ENCODE results near the gene IFITM2. TPM values are rescaled to one million over a fixed set of nuclear protein-coding genes. Genes with fewer than 3 reads are reported as not detected.

IFITM2 gene
- polyA plus RNA-seq, 1 of the 3 experiments (the other 2 are of a cell fraction): 518 TPM

- no peak overlapping the region for H3K4me3 ChIP-seq (ENCODE audit: low read depth in 2 of 2, low read length in 1 of 2)
- no peaks in the 10 kb centered on the region for H3K9me3 ChIP-seq
- no peak overlapping the region for H3K4me2 ChIP-seq
- CTCF ChIA-PET: interaction anchor here (1.4 to 1.9 kb wide), 2 partner anchors 8 to 32 kb away, joined by 6 to 9 read pairs; no protein-coding TSS in a partner anchor
- POLR2A ChIA-PET: no interaction called here
- WGBS (ENCODE audit: low lambda C conversion rate): 40% methylated on average over 12 of the region's 13 CpGs
- H3K27me3 ChIP-seq (ENCODE audit: insufficient read depth): peaks cover 51% of the 10 kb centered on the region
- H4K20me1 ChIP-seq (ENCODE audit: insufficient read depth): no peaks in the 10 kb centered on the region
- H3K9ac ChIP-seq: no peak overlapping the region
- DNase-seq: peak; percentile 40
- no peak for TF ChIP-seq REST (IDR thresholded peaks at IDR 0.05; ENCODE audit: low read depth, low read length)
- no peak for TF ChIP-seq POLR2AphosphoS5 (IDR thresholded peaks at IDR 0.05; ENCODE audit: low read depth, low read length)
- no peak for TF ChIP-seq MXI1 (IDR thresholded peaks at IDR 0.05; ENCODE audit: low read depth, low read length)
- no peak for TF ChIP-seq GABPA (IDR thresholded peaks at IDR 0.05; ENCODE audit: low read depth)
- TF ChIP-seq EZH2phosphoT487 (IDR thresholded peaks at IDR 0.05; ENCODE audit: borderline replicate concordance, low read depth): no peak
- no peak for TF ChIP-seq FOXM1 (IDR thresholded peaks at IDR 0.05; ENCODE audit: low read depth)
- no peak for TF ChIP-seq MEF2A (IDR thresholded peaks at IDR 0.05; ENCODE audit: borderline replicate concordance, low read depth)
- TF ChIP-seq IRF3 (IDR thresholded peaks at IDR 0.05; ENCODE audit: low read depth, low read length): no peak
- peaks cover 0 to under 1% of the 10 kb centered on the region in 2 experiments; a peak in 1 of 4 replicates for H3K4me1 ChIP-seq (ENCODE audit: control insufficient read depth in 1 of 2, insufficient read depth in 2 of 2, low read depth in 1 of 2, low read length in 1 of 2)
- H2AFZ ChIP-seq (ENCODE audit: low read depth): no peak overlapping the region
- no peaks in the 10 kb centered on the region for H3K36me3 ChIP-seq (replicated peaks in 1 of 2; ENCODE audit: control insufficient read depth in 1 of 2, insufficient read depth in 2 of 2, low read length in 1 of 2)
- H3F3A ChIP-seq (replicated peaks; ENCODE audit: insufficient read depth): no peaks in the 10 kb centered on the region
- no peaks in the 10 kb centered on the region for H3K79me2 ChIP-seq (ENCODE audit: insufficient read depth)
- no peak overlapping the region for H3K27ac ChIP-seq (ENCODE audit: low read depth in 2 of 2, low read length in 1 of 2)
- no peaks in the 10 kb centered on the region for H3K9me2 ChIP-seq
Measured at GRCh38 chr11:282630-283360, 24.8 kb upstream of the IFITM2 start.

DNA sequence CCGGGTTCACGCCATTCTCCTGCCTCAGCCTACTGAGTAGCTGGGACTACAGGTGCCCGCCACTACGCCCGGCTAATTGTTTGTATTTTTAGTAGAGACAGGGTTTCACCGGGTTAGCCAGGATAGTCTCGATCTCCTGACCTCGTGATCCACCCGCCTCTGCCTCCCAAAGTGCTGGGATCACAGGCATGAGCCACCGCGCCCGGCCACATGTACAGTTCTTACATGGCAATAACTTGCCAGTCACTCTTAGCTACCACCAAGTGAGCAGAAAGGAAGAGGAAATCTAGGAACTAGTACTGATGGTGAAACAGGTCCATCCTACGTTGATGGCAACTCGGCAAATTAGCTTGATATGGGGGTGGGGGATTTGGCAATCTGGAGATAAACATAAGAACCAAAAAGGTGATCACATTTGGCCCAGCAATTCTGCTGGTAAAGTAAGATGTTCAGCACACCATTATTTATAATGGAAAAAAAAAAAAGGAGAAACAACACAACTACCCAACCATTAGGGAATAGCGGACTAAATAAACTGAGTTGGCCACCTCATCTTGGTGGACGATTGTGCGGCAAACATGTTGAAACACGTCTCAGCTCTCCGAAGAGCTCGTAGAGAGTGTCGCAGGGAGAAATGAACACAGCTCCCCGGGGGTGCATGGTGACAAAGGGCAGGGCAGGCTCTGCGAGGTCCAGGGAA, 24.1 kb upstream of the IFITM2 start:
- H3K4me3 ChIP-seq (ENCODE audit: low read depth in 2 of 2, low read length in 1 of 2): no peak overlapping the region
- H3K4me2 ChIP-seq: no peak overlapping the region
- ChIA-PET CTCF (interaction anchor here (1.0 to 1.9 kb wide), 6 partner anchors 9 to 165 kb away, joined by 3 to 9 read pairs (median 4); partner anchors contain the start of gene PSMD13), POLR2A (no interaction called here)
- WGBS (ENCODE audit: low lambda C conversion rate): 72% methylated on average over 23 of the region's 23 CpGs
- no peaks in the 10 kb centered on the region for H3K79me2 ChIP-seq (ENCODE audit: insufficient read depth)
- H3K36me3 ChIP-seq (replicated peaks in 1 of 2; ENCODE audit: control insufficient read depth in 1 of 2, insufficient read depth in 2 of 2, low read length in 1 of 2): no peaks in the 10 kb centered on the region
- no peaks in the 10 kb centered on the region for H3K9me2 ChIP-seq
- no peak overlapping the region for H3K27ac ChIP-seq (ENCODE audit: low read depth in 2 of 2, low read length in 1 of 2)
- H4K20me1 ChIP-seq (ENCODE audit: insufficient read depth): no peaks in the 10 kb centered on the region
- no peaks in the 10 kb centered on the region for H3F3A ChIP-seq (replicated peaks; ENCODE audit: insufficient read depth)
- H3K9ac ChIP-seq: no peak overlapping the region
- H3K9me3 ChIP-seq: no peaks in the 10 kb centered on the region
- peaks cover 0 to 6% of the 10 kb centered on the region in 2 experiments; a peak in 1 of 4 replicates for H3K4me1 ChIP-seq (ENCODE audit: control insufficient read depth in 1 of 2, insufficient read depth in 2 of 2, low read depth in 1 of 2, low read length in 1 of 2)
- H3K27me3 ChIP-seq (ENCODE audit: insufficient read depth): peaks cover 44% of the 10 kb centered on the region
- no peak overlapping the region for H2AFZ ChIP-seq (ENCODE audit: low read depth)
- DNase-seq: no peak
- TF ChIP-seq RCOR1 (IDR thresholded peaks at IDR 0.05; ENCODE audit: low read length) (no peak), RAD21 (IDR thresholded peaks at IDR 0.05; ENCODE audit: low read length) (no peak), FOXJ3 (CRISPR knock-in tag; IDR thresholded peaks at IDR 0.05) (no peak), YY1 (IDR thresholded peaks at IDR 0.05; ENCODE audit: low read depth) (no peak), USF2 (IDR thresholded peaks at IDR 0.05; ENCODE audit: borderline replicate concordance, low read depth, low read length) (no peak), EZH2phosphoT487 (IDR thresholded peaks at IDR 0.05; ENCODE audit: borderline replicate concordance, low read depth) (no peak), MEF2A (IDR thresholded peaks at IDR 0.05; ENCODE audit: borderline replicate concordance, low read depth) (no peak), GATA2 (CRISPR knock-in tag; IDR thresholded peaks at IDR 0.05) (no peak)
- TF ChIP-seq, protein P1, sequence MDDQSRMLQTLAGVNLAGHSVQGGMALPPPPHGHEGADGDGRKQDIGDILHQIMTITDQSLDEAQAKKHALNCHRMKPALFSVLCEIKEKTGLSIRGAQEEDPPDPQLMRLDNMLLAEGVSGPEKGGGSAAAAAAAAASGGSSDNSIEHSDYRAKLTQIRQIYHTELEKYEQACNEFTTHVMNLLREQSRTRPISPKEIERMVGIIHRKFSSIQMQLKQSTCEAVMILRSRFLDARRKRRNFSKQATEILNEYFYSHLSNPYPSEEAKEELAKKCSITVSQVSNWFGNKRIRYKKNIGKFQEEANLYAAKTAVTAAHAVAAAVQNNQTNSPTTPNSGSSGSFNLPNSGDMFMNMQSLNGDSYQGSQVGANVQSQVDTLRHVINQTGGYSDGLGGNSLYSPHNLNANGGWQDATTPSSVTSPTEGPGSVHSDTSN (IDR thresholded peaks at IDR 0.05): no peak
- TF ChIP-seq, protein P2, sequence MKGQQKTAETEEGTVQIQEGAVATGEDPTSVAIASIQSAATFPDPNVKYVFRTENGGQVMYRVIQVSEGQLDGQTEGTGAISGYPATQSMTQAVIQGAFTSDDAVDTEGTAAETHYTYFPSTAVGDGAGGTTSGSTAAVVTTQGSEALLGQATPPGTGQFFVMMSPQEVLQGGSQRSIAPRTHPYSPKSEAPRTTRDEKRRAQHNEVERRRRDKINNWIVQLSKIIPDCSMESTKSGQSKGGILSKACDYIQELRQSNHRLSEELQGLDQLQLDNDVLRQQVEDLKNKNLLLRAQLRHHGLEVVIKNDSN (IDR thresholded peaks at IDR 0.05; ENCODE audit: borderline replicate concordance, low read depth): no peak
- TF ChIP-seq, protein P3, sequence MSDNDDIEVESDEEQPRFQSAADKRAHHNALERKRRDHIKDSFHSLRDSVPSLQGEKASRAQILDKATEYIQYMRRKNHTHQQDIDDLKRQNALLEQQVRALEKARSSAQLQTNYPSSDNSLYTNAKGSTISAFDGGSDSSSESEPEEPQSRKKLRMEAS (IDR thresholded peaks at IDR 0.05; ENCODE audit: low read depth): no peak
